GM12892 (cell line): ENCODE results near the gene OR8K1.

ENCODE experiments used
- POLR2A ChIP-seq: IDR thresholded peaks from 2 replicates; pipeline ENCODE4 v1.6.1; 2011; ENCODE audit warnings: low read depth, low read length, control low read depth
- POLR2AphosphoS5 ChIP-seq: IDR thresholded peaks from 2 replicates; pipeline ENCODE4 v1.6.1; 2011; ENCODE audit warnings: low read depth, low read length, control low read depth
- TAF1 ChIP-seq: IDR thresholded peaks from 2 replicates; pipeline ENCODE4 v1.6.1; 2011; ENCODE audit warnings: low read depth, mild to moderate bottlenecking, control low read depth, low read length, borderline replicate concordance

DNA sequence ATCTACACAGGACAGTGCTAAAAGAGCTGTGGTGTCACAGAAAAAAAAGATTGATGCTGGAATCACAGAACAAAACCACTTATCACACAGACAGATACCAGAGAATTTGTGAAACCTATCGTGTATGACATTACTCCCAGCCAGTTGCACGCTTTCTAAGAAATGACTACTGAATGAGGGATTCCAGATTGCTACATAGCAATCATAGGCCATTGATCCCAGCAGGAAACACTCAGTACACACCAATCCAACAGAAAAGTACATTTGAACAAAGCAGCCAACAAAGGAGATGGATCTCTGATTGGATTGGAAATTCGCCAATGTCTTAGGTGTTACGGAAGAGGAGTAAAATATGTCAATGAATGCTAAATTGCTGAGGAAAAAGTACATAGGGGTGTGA lies 48.9 kb upstream of the OR8K1 start:
- no peak for TF ChIP-seq TAF1
- TF ChIP-seq POLR2AphosphoS5 = no peak
- no peak for TF ChIP-seq POLR2A
